H1 (cell line): ENCODE data around the gene GPR21. TPM values are rescaled to one million over a fixed set of nuclear protein-coding genes. Genes with fewer than 3 reads are reported as not detected.

Experiments
- CTCF ChIA-PET: fragments of 300-600 bp; sonication (Branson Sonifier 250); formaldehyde crosslinking; loops from one replicate; lab custom pipeline; 2021; ENCODE audit not compliant: partially characterized antibody; lab: Charles Lee
- POLR2A ChIA-PET: fragments of 300-600 bp; sonication (Branson Sonifier 250); formaldehyde crosslinking; loops from one replicate; lab custom pipeline; 2021; ENCODE audit warnings: inconsistent platforms; ENCODE audit not compliant: partially characterized antibody; lab: Charles Lee
- DNase-seq, 2 experiments: peaks; one replicate each; pipeline versions ENCODE4 v3.0.0 to v3.0.0-alpha.2; 2010 to 2022; ENCODE audit warnings: low spot score in 2 of 2, low read depth in 1 of 2, mixed read lengths in 1 of 2
- FAIRE-seq: peaks from 2 replicates; lab custom pipeline; 2011; peaks lifted over from hg19 to GRCh38; lab: Jason Lieb, UNC
- H2AFZ ChIP-seq: 2 replicates; pipeline ENCODE4 v1.8.1; 2012; ENCODE audit warnings: low read length, inconsistent platforms
- H2AK5ac ChIP-seq: 2 replicates; pipeline ENCODE4 v1.6.1; 2013; ENCODE audit warnings: low read depth, low read length
- H2BK120ac ChIP-seq: replicated peaks from 2 replicates; pipeline ENCODE3; 2013; ENCODE audit warnings: low read depth, low read length, inconsistent platforms
- H2BK12ac ChIP-seq: 2 replicates; pipeline ENCODE4 v1.6.1; 2013; ENCODE audit warnings: low read depth, low read length
- H2BK15ac ChIP-seq: 2 replicates; pipeline ENCODE4 v1.6.1; 2013; ENCODE audit warnings: low read length
- H2BK20ac ChIP-seq: 2 replicates; pipeline ENCODE4 v1.6.1; 2013; ENCODE audit warnings: low read length
- H2BK5ac ChIP-seq: 2 replicates; pipeline ENCODE4 v1.6.1; 2013; ENCODE audit warnings: low read depth, low read length
- H3K14ac ChIP-seq: 2 replicates; pipeline ENCODE4 v1.6.1; 2013; ENCODE audit warnings: inconsistent platforms; ENCODE audit not compliant: insufficient read length
- H3K18ac ChIP-seq: 2 replicates; pipeline ENCODE4 v1.6.1; 2013; ENCODE audit warnings: low read length; ENCODE audit errors: extremely low read depth
- H3K23ac ChIP-seq: 2 replicates; pipeline ENCODE4 v1.6.1; 2013; ENCODE audit warnings: inconsistent platforms; ENCODE audit not compliant: insufficient read length
- H3K23me2 ChIP-seq: 2 replicates; pipeline ENCODE4 v1.6.1; 2013; ENCODE audit warnings: low read depth, low read length
- H3K27ac ChIP-seq: 2 replicates; pipeline ENCODE4 v1.6.1; 2011; ENCODE audit warnings: low read depth, low read length, inconsistent platforms
- H3K27me3 ChIP-seq, 4 experiments: replicated peaks in 1 of 4; 1 replicate in 1 of 4; 2 replicates in 3 of 4; pipeline versions ENCODE4 v1.6.1 to v1.8.1; 2011 to 2013; ENCODE audit warnings: low read length in 3 of 4, mild to moderate bottlenecking in 3 of 4, inconsistent platforms in 2 of 4, mixed read lengths in 2 of 4, moderate library complexity in 1 of 4; ENCODE audit not compliant: control insufficient read depth in 3 of 4, insufficient read depth in 3 of 4; ENCODE audit errors: extremely low read depth in 1 of 4
- H3K36me3 ChIP-seq, 4 experiments: 2 replicates each; pipeline versions ENCODE4 v1.6.1 to v1.8.1; 2011 to 2013; ENCODE audit warnings: mild to moderate bottlenecking in 4 of 4, low read length in 3 of 4, moderate library complexity in 2 of 4, control low read depth in 1 of 4, inconsistent platforms in 1 of 4; ENCODE audit not compliant: insufficient read depth in 4 of 4, control insufficient read depth in 2 of 4
- H3K4ac ChIP-seq: replicated peaks from 2 replicates; pipeline ENCODE3; 2013; ENCODE audit warnings: low read length, low read depth, mixed read lengths, inconsistent platforms; ENCODE audit not compliant: insufficient read length
- H3K4me1 ChIP-seq, 4 experiments: replicated peaks in 1 of 4; 1 replicate in 1 of 4; 2 replicates in 3 of 4; pipeline versions ENCODE4 v1.6.1 to v1.8.1; 2011 to 2013; ENCODE audit warnings: low read length in 3 of 4, inconsistent platforms in 2 of 4, mixed read lengths in 1 of 4; ENCODE audit not compliant: insufficient read depth in 4 of 4, control insufficient read depth in 3 of 4
- H3K4me2 ChIP-seq, 2 experiments: 2 replicates each; pipeline versions ENCODE4 v1.6.1 to v1.8.1; 2011 to 2013; ENCODE audit warnings: low read depth in 2 of 2, low read length in 2 of 2, control low read depth in 1 of 2, inconsistent platforms in 1 of 2, mild to moderate bottlenecking in 1 of 2; ENCODE audit not compliant: insufficient read depth in 1 of 2
- H3K4me3 ChIP-seq, 4 experiments: fragments of 200-600, 300-600 bp in 1 of 4; sonication (generic), shearing (Covaris generic), sonication (Bioruptor Twin) in 1 of 4; 2 replicates each; pipeline versions ENCODE4 v1.5.1 to v1.8.1; 2011 to 2016; ENCODE audit warnings: low read length in 4 of 4, low read depth in 3 of 4, control low read depth in 2 of 4, inconsistent platforms in 2 of 4, mild to moderate bottlenecking in 2 of 4, mixed read lengths in 1 of 4, moderate library complexity in 1 of 4; ENCODE audit not compliant: insufficient read depth in 2 of 4; ENCODE audit errors: extremely low read depth in 1 of 4
- H3K56ac ChIP-seq: replicated peaks from 2 replicates; pipeline ENCODE3; 2013; ENCODE audit warnings: low read depth, mild to moderate bottlenecking, mixed read lengths, low read length, inconsistent platforms; ENCODE audit not compliant: insufficient read length
- H3K79me1 ChIP-seq: 2 replicates; pipeline ENCODE4 v1.6.1; 2013; ENCODE audit warnings: low read depth, low read length, control low read depth
- H3K79me2 ChIP-seq, 2 experiments: 2 replicates each; pipeline versions ENCODE4 v1.6.1 to v1.8.1; 2012 to 2013; ENCODE audit warnings: low read length in 2 of 2, mild to moderate bottlenecking in 2 of 2, inconsistent platforms in 1 of 2; ENCODE audit not compliant: insufficient read depth in 2 of 2, control insufficient read depth in 1 of 2
- H3K9ac ChIP-seq, 4 experiments: replicated peaks in 1 of 4; 1 replicate in 1 of 4; 2 replicates in 3 of 4; pipeline versions ENCODE4 v1.6.1 to v1.8.1; 2011 to 2013; ENCODE audit warnings: low read depth in 3 of 4, low read length in 3 of 4, control low read depth in 2 of 4, mild to moderate bottlenecking in 2 of 4, moderate library complexity in 2 of 4, inconsistent platforms in 1 of 4; ENCODE audit errors: extremely low read depth in 1 of 4
- H3K9me3 ChIP-seq, 2 experiments: 2 replicates each; pipeline versions ENCODE4 v1.6.1 to v1.8.1; 2012 to 2013; ENCODE audit warnings: mild to moderate bottlenecking in 2 of 2, moderate library complexity in 2 of 2, control low read depth in 1 of 2, inconsistent platforms in 1 of 2, low read depth in 1 of 2, low read length in 1 of 2, mixed read lengths in 1 of 2; ENCODE audit not compliant: insufficient read depth in 2 of 2
- H4K20me1 ChIP-seq, 2 experiments: replicated peaks in 1 of 2; 2 replicates each; pipeline versions ENCODE3 to v1.8.1; 2011 to 2013; ENCODE audit warnings: inconsistent platforms in 2 of 2, low read length in 2 of 2, mild to moderate bottlenecking in 1 of 2; ENCODE audit not compliant: insufficient read depth in 2 of 2, control insufficient read depth in 1 of 2
- H4K5ac ChIP-seq: 2 replicates; pipeline ENCODE4 v1.6.1; 2013; ENCODE audit warnings: low read length, low read depth, mixed read lengths, inconsistent platforms; ENCODE audit not compliant: insufficient read length
- H4K8ac ChIP-seq: 2 replicates; pipeline ENCODE4 v1.8.0; 2013; ENCODE audit warnings: mild to moderate bottlenecking, moderate library complexity, low read length, inconsistent platforms; ENCODE audit not compliant: insufficient read depth; ENCODE audit errors: extremely low read depth
- H4K91ac ChIP-seq: replicated peaks from 2 replicates; pipeline ENCODE3; 2013; ENCODE audit warnings: low read length, mixed read lengths, inconsistent platforms; ENCODE audit not compliant: insufficient read length
- BCL11A ChIP-seq, 2 experiments: IDR thresholded peaks; one replicate each; pipeline ENCODE4 v1.6.1; 2011; ENCODE audit warnings: low read depth in 2 of 2, low read length in 2 of 2, mild to moderate bottlenecking in 2 of 2
- BRCA1 ChIP-seq: IDR thresholded peaks from 2 replicates; pipeline ENCODE4 v1.6.1; 2012; ENCODE audit warnings: low read depth, low read length, improper control_type of control experiment
- GABPA ChIP-seq: IDR thresholded peaks from 2 replicates; pipeline ENCODE4 v1.6.1; 2011; ENCODE audit warnings: mild to moderate bottlenecking, low read length, moderate library complexity, borderline replicate concordance; ENCODE audit not compliant: insufficient read depth
- WGBS, 2 experiments: shearing (Covaris generic) in 1 of 2; methylation state at CpG; one replicate each; pipeline versions ENCODE4 v1.1.6 to v1.1.7; 2013 to 2015; ENCODE audit warnings: low lambda C conversion rate in 2 of 2, mixed read lengths in 2 of 2, inconsistent platforms in 1 of 2, low coverage in 1 of 2, missing lambda C conversion rate in 1 of 2; ENCODE audit not compliant: insufficient replicate concordance in 2 of 2, insufficient coverage in 1 of 2, insufficient read length in 1 of 2; ENCODE audit errors: extremely low coverage in 1 of 2, missing lambda C conversion rate in 1 of 2; 5-methylcytosine and 5-hydroxymethylcytosine counted together
- polyA plus RNA-seq, 7 experiments: library from polyadenylated mRNA; depleted of rRNA in 3 of 7; stranded (reverse) in 5 of 7; unstranded in 2 of 7; fragments of >200 nt in 5 of 7; fragments of 200-250 nt in 2 of 7; gene quantifications; 1 replicate in 5 of 7; 2 replicates in 1 of 7; 4 replicates in 1 of 7; pipeline versions ENCODE4 v1.2.1 to v1.2.3, GENCODE V29; 2011 to 2013; ENCODE audit warnings: missing spikeins in 2 of 7, mixed read lengths in 2 of 7
- total RNA-seq: library from RNA; stranded (reverse); fragmentation: NEBNext Ultra II Directional; extraction: Animal tissue kit (Norgen Biotek cat#: 25700); gene quantifications from 2 replicates; pipeline ENCODE4 v1.2.1, GENCODE V29; 2021

Gene GPR21
- total and polyA plus RNA-seq, 2 of the 8 experiments (the other 6 are each of a cell fraction or from before 2014, with no cell fraction given) = 0.58 to 0.71 TPM

GRCh38 chr9:123065196-123065595 is 31.7 kb downstream of the GPR21 start:
- H3K23ac ChIP-seq = no peak overlapping the region
- ChIA-PET CTCF (no interaction called here), POLR2A (no interaction called here)
- no peak overlapping the region for H3K4me3 ChIP-seq
- peaks cover 8 to 27% (median 23%) of the 10 kb centered on the region in 4 experiments; a peak in 7 of 8 replicates for H3K36me3 ChIP-seq
- H3K4ac ChIP-seq = no peak overlapping the region
- no peak overlapping the region for H2BK12ac ChIP-seq
- H3K79me1 ChIP-seq = no peaks in the 10 kb centered on the region
- H4K8ac ChIP-seq = no peak overlapping the region
- no peak overlapping the region for H3K18ac ChIP-seq
- no peak overlapping the region for H2BK20ac ChIP-seq
- H2AK5ac ChIP-seq = no peak overlapping the region
- no peaks in the 10 kb centered on the region for H3K23me2 ChIP-seq
- no peak overlapping the region for H2BK15ac ChIP-seq
- H3K27ac ChIP-seq = no peak overlapping the region
- no peak overlapping the region for H3K14ac ChIP-seq
- FAIRE-seq = no peak
- H3K9me3 ChIP-seq = no peaks in the 10 kb centered on the region
- H4K20me1 ChIP-seq = no peaks in the 10 kb centered on the region
- TF ChIP-seq BCL11A (IDR thresholded peaks at IDR 0.05; ENCODE audit: low read depth in 2 of 2, low read length in 2 of 2) (no peak), BRCA1 (no peak), GABPA (no peak)
- H3K4me2 ChIP-seq = no peak overlapping the region
- no peak overlapping the region for H2AFZ ChIP-seq
- 96% methylated on average over 2 of the region's 2 CpGs; no CpG with 5 or more reads in 1 of the 2 experiments for WGBS, 2 experiments
- no peak overlapping the region for H3K9ac ChIP-seq
- H4K91ac ChIP-seq = no peak overlapping the region
- no peak overlapping the region for H2BK120ac ChIP-seq
- no peak overlapping the region for H2BK5ac ChIP-seq
- no peak overlapping the region for H4K5ac ChIP-seq
- no peaks in the 10 kb centered on the region for H3K4me1 ChIP-seq
- no peak overlapping the region for H3K56ac ChIP-seq
- DNase-seq = no peak
- H3K79me2 ChIP-seq = no peaks in the 10 kb centered on the region
- H3K27me3 ChIP-seq = no peaks in the 10 kb centered on the region
